Transverse colon (tissue), 4 donors: Measurements from ENCODE around the gene P4HA3. TPM values are rescaled to one million over a fixed set of nuclear protein-coding genes. Genes with fewer than 3 reads are reported as not detected.

ENCODE experiments used
- DNase-seq: peaks from one replicate; pipeline ENCODE4 v3.0.0-alpha.2; 2019
- H3K27ac ChIP-seq, 4 donors: fragments of 200-600 bp; sonication (generic); 2 replicates each; pipeline ENCODE4 v1.5.1; 2016 to 2018; ENCODE audit warnings: inconsistent platforms in 4 of 4
- H3K27me3 ChIP-seq: fragments of 200-600 bp; sonication (generic); 2 replicates; pipeline ENCODE4 v1.5.1; 2017; ENCODE audit warnings: inconsistent platforms
- H3K36me3 ChIP-seq, 4 donors: fragments of 200-600 bp; sonication (generic); 2 replicates each; pipeline ENCODE4 v1.5.1; 2017 to 2019; ENCODE audit warnings: inconsistent platforms in 4 of 4
- H3K4me1 ChIP-seq, 4 donors: fragments of 200-600 bp; sonication (generic); 2 replicates each; pipeline ENCODE4 v1.5.1; 2017 to 2020; ENCODE audit warnings: inconsistent platforms in 4 of 4
- H3K4me3 ChIP-seq, 4 donors: fragments of 200-600 bp; sonication (generic); 1 replicate in 1 of 4; 2 replicates in 3 of 4; pipeline versions ENCODE4 v1.5.1 to v1.6.1; 2017 to 2019; ENCODE audit warnings: inconsistent platforms in 4 of 4
- H3K9me3 ChIP-seq, 2 donors: fragments of 200-600 bp; sonication (generic); 2 replicates each; pipeline ENCODE4 v1.5.1; 2017 to 2019; ENCODE audit warnings: inconsistent platforms in 2 of 2
- CTCF ChIP-seq, 5 experiments: fragments of 200-600 bp in 3 of 5; fragments of 450-650 bp in 2 of 5; sonication (generic) in 3 of 5; IDR thresholded peaks; 1 replicate in 2 of 5; 2 replicates in 3 of 5; pipeline ENCODE4 v1.5.1; 2016 to 2017; ENCODE audit warnings: antibody characterized with exemption in 5 of 5, inconsistent platforms in 3 of 5, mild to moderate bottlenecking in 2 of 5, moderate library complexity in 1 of 5
- EP300 ChIP-seq: sonication (generic); formaldehyde crosslinking; IDR thresholded peaks from one replicate; pipeline ENCODE4 v1.6.1; 2017; ENCODE audit warnings: antibody characterized with exemption, low read depth
- POLR2A ChIP-seq: fragments of 450-650 bp; IDR thresholded peaks from one replicate; pipeline ENCODE4 v1.6.1; 2016; ENCODE audit warnings: antibody characterized with exemption, mild to moderate bottlenecking, moderate library complexity
- POLR2AphosphoS5 ChIP-seq, 3 donors: sonication (generic); formaldehyde crosslinking; IDR thresholded peaks; one replicate each; pipeline ENCODE4 v1.6.1; 2016; ENCODE audit warnings: antibody characterized with exemption in 3 of 3
- WGBS, 2 donors: methylation state at CpG; one replicate each; pipeline ENCODE4 v1.1.5; 2018; ENCODE audit warnings: low coverage in 1 of 2; 5-methylcytosine and 5-hydroxymethylcytosine counted together
- in situ Hi-C, 4 donors: fragments of 200-750 bp; cut with MboI; loops; one replicate each; pipeline versions ENCODE4 v1.15.0 to v1.15.1; 2017; ENCODE audit warnings: low sequenced_read_pairs in 3 of 4, low pct_ligation_motif_present in 1 of 4, low pct_unique_long_range_greater_than_20kb in 1 of 4
- intact Hi-C: fragments of 100-400 bp; cut with DNase I; formaldehyde crosslinking; loops from one replicate; pipeline ENCODE4 v1.15.1; 2023; ENCODE audit warnings: low total_unique reads
- total RNA-seq, 4 donors: library from RNA; depleted of rRNA; stranded (reverse); fragments of >200 nt; gene quantifications; one replicate each; pipeline ENCODE4 v1.1.0, GENCODE V29; 2016

P4HA3 gene
- total RNA-seq, 4 donors from 2014 or later, result 0.27 to 0.64 (median 0.40) TPM; not detected in 1

GRCh38 chr11:74257959-74258553, 53.4 kb downstream of the P4HA3 start:
- intact Hi-C loops (loop anchor here (2.0 kb wide), 1 partner anchor 65 kb away; no protein-coding TSS in a partner anchor), in situ Hi-C loops (loop anchor here in 3 of 4 donors (5.0 to 25.0 kb wide), 4 partner anchors 187 to 307 kb away; no protein-coding TSS in a partner anchor)
- no peaks in the 10 kb centered on the region for H3K36me3 ChIP-seq
- H3K4me3 ChIP-seq, result no peak overlapping the region
- TF ChIP-seq CTCF (IDR thresholded peaks at IDR 0.05) (no peak), EP300 (no peak), POLR2AphosphoS5 (IDR thresholded peaks at IDR 0.05) (no peak)
- no peaks in the 10 kb centered on the region for H3K9me3 ChIP-seq
- WGBS, 2 donors, result 41 to 52% methylated on average over 3 to 4 of the region's 4 CpGs
- no peak overlapping the region for H3K27ac ChIP-seq
- no peaks in the 10 kb centered on the region for H3K27me3 ChIP-seq
- peak; percentile 39 for DNase-seq
- peaks cover 0 to 7% (median 2%) of the 10 kb centered on the region in 4 donors for H3K4me1 ChIP-seq

GRCh38 chr11:74256378-74257133, 54.9 kb downstream of the P4HA3 start:
- in situ Hi-C loops, result loop anchor here in 3 of 4 donors (5.0 to 25.0 kb wide), 4 partner anchors 188 to 308 kb away; no protein-coding TSS in a partner anchor
- 67 to 82% methylated on average over 3 to 5 of the region's 5 CpGs for WGBS, 2 donors
- intact Hi-C loops, result loop anchor here (2.0 kb wide), 1 partner anchor 66 kb away; no protein-coding TSS in a partner anchor

GRCh38 chr11:74255741-74256375, 55.6 kb downstream of the P4HA3 start:
- H3K4me3 ChIP-seq, result no peak overlapping the region
- in situ Hi-C loops (loop anchor here in 3 of 4 donors (5.0 to 25.0 kb wide), 4 partner anchors 189 to 309 kb away; no protein-coding TSS in a partner anchor), intact Hi-C loops (loop anchor here (2.0 kb wide), 2 partner anchors 67 to 193 kb away; no protein-coding TSS in a partner anchor)
- no peak overlapping the region for H3K27ac ChIP-seq
- peak; percentile 47 for DNase-seq
- H3K36me3 ChIP-seq, result peaks cover 0 to 10% (median 3%) of the 10 kb centered on the region in 4 donors
- H3K27me3 ChIP-seq, result no peaks in the 10 kb centered on the region
- H3K9me3 ChIP-seq, result no peaks in the 10 kb centered on the region
- TF ChIP-seq CTCF (IDR thresholded peaks at IDR 0.05), result peak; percentile 89 to 94 (median 92)
- no peak for TF ChIP-seq EP300
- TF ChIP-seq POLR2AphosphoS5 (IDR thresholded peaks at IDR 0.05), result no peak
- peaks cover 0 to 7% (median 2%) of the 10 kb centered on the region in 4 donors for H3K4me1 ChIP-seq
- 28 to 39% methylated on average over 4 to 5 of the region's 5 CpGs for WGBS, 2 donors

More at GRCh38 chr11:74256378-74257133, 54.9 kb downstream of the P4HA3 start:
- Histone ChIP-seq H3K27ac (no peak overlapping the region), H3K4me3 (no peak overlapping the region), H3K9me3 (no peaks in the 10 kb centered on the region), H3K36me3 (peaks cover 0 to 5% (median 0%) of the 10 kb centered on the region in 4 donors), H3K4me1 (peaks cover 0 to 7% (median 2%) of the 10 kb centered on the region in 4 donors), H3K27me3 (no peaks in the 10 kb centered on the region)
- no peak for TF ChIP-seq EP300
- TF ChIP-seq CTCF (IDR thresholded peaks at IDR 0.05), result no peak
- TF ChIP-seq POLR2A, result no peak
- TF ChIP-seq POLR2AphosphoS5 (IDR thresholded peaks at IDR 0.05), result no peak
- DNase-seq, result no peak

- Histone ChIP-seq H3K9me3 (no peaks in the 10 kb centered on the region), H3K27me3 (no peaks in the 10 kb centered on the region), H3K4me1 (peaks cover 0 to 6% (median 2%) of the 10 kb centered on the region in 4 donors), H3K27ac (no peak overlapping the region), H3K36me3 (peaks cover 0 to 14% (median 6%) of the 10 kb centered on the region in 4 donors), H3K4me3 (no peak overlapping the region)
- no peak for TF ChIP-seq CTCF (IDR thresholded peaks at IDR 0.05)
- TF ChIP-seq POLR2AphosphoS5 (IDR thresholded peaks at IDR 0.05), result no peak
- no peak for TF ChIP-seq EP300
- no peak for TF ChIP-seq POLR2A
- WGBS, 2 donors, result 87 to 93% methylated on average over 5 to 8 of the region's 8 CpGs
- in situ Hi-C loops, result loop anchor here (5.0 to 25.0 kb wide), 4 partner anchors 191 to 311 kb away; no protein-coding TSS in a partner anchor
- intact Hi-C loops, result no loop called here
- no peak for DNase-seq
Observed at GRCh38 chr11:74253361-74253760, 58.1 kb downstream of the P4HA3 start.
